Esophagus muscularis mucosa (tissue), 4 donors: ENCODE measurements around the gene ALDH7A1. TPM values are rescaled to one million over a fixed set of nuclear protein-coding genes. Genes with fewer than 3 reads are reported as not detected.

Source experiments
- DNase-seq: peaks from one replicate; pipeline ENCODE4 v3.0.0-alpha.2; 2017; ENCODE audit errors: extremely low spot score
- H3K27ac ChIP-seq, 4 donors: fragments of 200-600 bp; sonication (generic); replicated peaks in 1 of 4; 1 replicate in 3 of 4; 2 replicates in 1 of 4; pipeline ENCODE4 v1.5.1; 2016 to 2019; ENCODE audit warnings: mild to moderate bottlenecking in 1 of 4
- H3K27me3 ChIP-seq, 4 donors: fragments of 200-600 bp; sonication (generic); one replicate each; pipeline versions ENCODE4 v1.5.1 to v1.6.0; 2016 to 2019
- H3K36me3 ChIP-seq, 4 donors: fragments of 200-600 bp; sonication (generic); one replicate each; pipeline ENCODE4 v1.5.1; 2016 to 2019
- H3K4me1 ChIP-seq, 4 donors: fragments of 200-600 bp; sonication (generic); one replicate each; pipeline ENCODE4 v1.5.1; 2016 to 2019
- H3K4me3 ChIP-seq, 4 donors: fragments of 200-600 bp; sonication (generic); 1 replicate in 2 of 4; 2 replicates in 2 of 4; pipeline ENCODE4 v1.5.1; 2016 to 2019; ENCODE audit warnings: mild to moderate bottlenecking in 4 of 4, moderate library complexity in 1 of 4
- H3K9me3 ChIP-seq, 4 donors: fragments of 200-600 bp; sonication (generic); 1 replicate in 3 of 4; 2 replicates in 1 of 4; pipeline ENCODE4 v1.5.1; 2016 to 2019
- EP300 ChIP-seq: sonication (generic); formaldehyde crosslinking; IDR thresholded peaks from one replicate; pipeline ENCODE4 v1.6.1; 2017; ENCODE audit warnings: antibody characterized with exemption
- POLR2A ChIP-seq: fragments of 450-650 bp; IDR thresholded peaks from one replicate; pipeline ENCODE4 v1.6.1; 2017; ENCODE audit warnings: antibody characterized with exemption, moderate library complexity, mild to moderate bottlenecking, low read depth
- POLR2AphosphoS5 ChIP-seq, 2 donors: sonication (generic); formaldehyde crosslinking; IDR thresholded peaks; one replicate each; pipeline ENCODE4 v1.6.1; 2017; ENCODE audit warnings: antibody characterized with exemption in 2 of 2
- WGBS: methylation state at CpG from one replicate; pipeline ENCODE4 v1.1.5; 2018; 5-methylcytosine and 5-hydroxymethylcytosine counted together
- intact Hi-C: fragments of 100-400 bp; cut with DNase I; formaldehyde crosslinking; loops from one replicate; pipeline ENCODE4 v1.15.1; 2023
- total RNA-seq, 4 donors: library from RNA; depleted of rRNA; stranded (reverse); fragments of >200 nt; gene quantifications; one replicate each; pipeline versions ENCODE4 v1.1.0 to v1.2.1, GENCODE V29; 2016
- TF ChIP-seq, protein P1 (sequence below), 3 experiments: fragments of 200-600 bp in 2 of 3; fragments of 450-650 bp in 1 of 3; sonication (generic) in 2 of 3; IDR thresholded peaks; one replicate each; pipeline ENCODE4 v1.5.1; 2017 to 2019; ENCODE audit warnings: antibody characterized with exemption in 3 of 3, mild to moderate bottlenecking in 2 of 3, moderate library complexity in 1 of 3

Gene ALDH7A1
- total RNA-seq, 4 donors from 2014 or later: 14.9 to 17.7 (median 15.5) TPM

DNA sequence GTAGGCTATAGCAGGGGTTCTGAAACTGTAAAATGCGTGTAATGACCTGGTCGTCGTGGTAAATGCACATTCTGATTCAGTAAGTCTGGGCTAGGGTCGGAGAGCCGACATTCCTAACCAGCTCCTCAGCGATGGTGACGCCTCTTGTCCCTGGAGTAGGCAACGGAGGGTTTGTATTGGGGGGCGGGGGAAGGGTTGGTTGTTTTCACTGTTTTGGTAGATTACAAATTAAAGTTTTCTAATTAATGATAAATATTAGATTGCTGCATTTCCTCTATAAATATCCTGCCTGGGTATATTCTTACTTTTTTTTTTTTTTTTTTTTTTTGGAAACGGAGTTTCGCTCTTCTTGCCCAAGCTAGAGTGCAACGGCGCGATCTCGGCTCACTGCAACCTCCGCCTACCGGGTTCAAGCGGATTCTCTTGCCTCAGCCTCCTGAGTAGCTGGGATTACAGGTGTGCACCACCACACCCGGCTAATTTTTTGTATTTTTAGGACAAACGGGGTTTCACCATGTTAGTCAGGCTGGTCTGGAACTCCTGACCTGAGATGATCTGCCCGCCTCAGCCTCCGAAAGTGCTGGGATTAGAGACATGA, 566 bp upstream of the ALDH7A1 start:
- Histone ChIP-seq H3K4me3 (peak overlapping the region; percentile 61 to 75 (median 68)), H3K27me3 (no peaks in the 10 kb centered on the region), H3K4me1 (peaks cover 9 to 37% (median 22%) of the 10 kb centered on the region in 4 donors), H3K9me3 (no peaks in the 10 kb centered on the region), H3K27ac (peak overlapping the region; percentile 76 to 83 (median 80)), H3K36me3 (peaks cover 0 to 18% (median 17%) of the 10 kb centered on the region in 4 donors)
- intact Hi-C loops: no loop called here
- WGBS: 65% methylated on average over 22 of the region's 22 CpGs
- TF ChIP-seq EP300: no peak
- TF ChIP-seq POLR2A: no peak
- no peak for TF ChIP-seq POLR2AphosphoS5 (IDR thresholded peaks at IDR 0.05)
- TF ChIP-seq, protein P1, sequence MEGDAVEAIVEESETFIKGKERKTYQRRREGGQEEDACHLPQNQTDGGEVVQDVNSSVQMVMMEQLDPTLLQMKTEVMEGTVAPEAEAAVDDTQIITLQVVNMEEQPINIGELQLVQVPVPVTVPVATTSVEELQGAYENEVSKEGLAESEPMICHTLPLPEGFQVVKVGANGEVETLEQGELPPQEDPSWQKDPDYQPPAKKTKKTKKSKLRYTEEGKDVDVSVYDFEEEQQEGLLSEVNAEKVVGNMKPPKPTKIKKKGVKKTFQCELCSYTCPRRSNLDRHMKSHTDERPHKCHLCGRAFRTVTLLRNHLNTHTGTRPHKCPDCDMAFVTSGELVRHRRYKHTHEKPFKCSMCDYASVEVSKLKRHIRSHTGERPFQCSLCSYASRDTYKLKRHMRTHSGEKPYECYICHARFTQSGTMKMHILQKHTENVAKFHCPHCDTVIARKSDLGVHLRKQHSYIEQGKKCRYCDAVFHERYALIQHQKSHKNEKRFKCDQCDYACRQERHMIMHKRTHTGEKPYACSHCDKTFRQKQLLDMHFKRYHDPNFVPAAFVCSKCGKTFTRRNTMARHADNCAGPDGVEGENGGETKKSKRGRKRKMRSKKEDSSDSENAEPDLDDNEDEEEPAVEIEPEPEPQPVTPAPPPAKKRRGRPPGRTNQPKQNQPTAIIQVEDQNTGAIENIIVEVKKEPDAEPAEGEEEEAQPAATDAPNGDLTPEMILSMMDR (IDR thresholded peaks at IDR 0.05): no peak
- no peak for DNase-seq

DNA sequence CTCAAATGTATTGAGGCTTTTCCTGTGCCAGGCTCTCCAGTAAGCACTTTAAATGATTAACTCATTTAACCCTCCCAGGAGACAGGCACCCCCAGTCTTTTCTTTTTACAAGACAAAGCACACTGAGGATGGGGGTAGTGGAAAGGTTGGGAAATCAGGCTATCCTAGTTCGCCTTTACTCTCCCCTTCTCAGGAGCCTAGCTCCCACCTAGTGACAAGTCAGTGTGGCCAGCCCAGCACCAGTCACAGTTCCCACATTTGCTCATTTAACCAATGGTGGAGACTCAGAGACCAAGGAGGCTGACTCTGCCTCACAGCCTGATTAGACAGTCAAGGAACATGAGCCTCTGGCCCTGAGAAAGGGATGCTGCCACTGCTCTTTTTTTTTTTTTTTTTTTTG, 3.5 kb downstream of the ALDH7A1 start:
- 100% methylated on average over 1 of the region's 1 CpG for WGBS
- H3K4me3 ChIP-seq: no peak overlapping the region
- H3K9me3 ChIP-seq: no peaks in the 10 kb centered on the region
- H3K27me3 ChIP-seq: no peaks in the 10 kb centered on the region
- no peak for TF ChIP-seq EP300
- TF ChIP-seq, protein P1 (IDR thresholded peaks at IDR 0.05): no peak
- TF ChIP-seq POLR2AphosphoS5 (IDR thresholded peaks at IDR 0.05): no peak
- TF ChIP-seq POLR2A: no peak
- H3K36me3 ChIP-seq: peaks cover 0 to 58% (median 24%) of the 10 kb centered on the region in 4 donors
- intact Hi-C loops: loop anchor here (5.0 kb wide), 1 partner anchor 49 kb away; no protein-coding TSS in a partner anchor
- DNase-seq: no peak
- peaks cover 9 to 32% (median 20%) of the 10 kb centered on the region in 4 donors for H3K4me1 ChIP-seq
- H3K27ac ChIP-seq: no peak overlapping the region

DNA sequence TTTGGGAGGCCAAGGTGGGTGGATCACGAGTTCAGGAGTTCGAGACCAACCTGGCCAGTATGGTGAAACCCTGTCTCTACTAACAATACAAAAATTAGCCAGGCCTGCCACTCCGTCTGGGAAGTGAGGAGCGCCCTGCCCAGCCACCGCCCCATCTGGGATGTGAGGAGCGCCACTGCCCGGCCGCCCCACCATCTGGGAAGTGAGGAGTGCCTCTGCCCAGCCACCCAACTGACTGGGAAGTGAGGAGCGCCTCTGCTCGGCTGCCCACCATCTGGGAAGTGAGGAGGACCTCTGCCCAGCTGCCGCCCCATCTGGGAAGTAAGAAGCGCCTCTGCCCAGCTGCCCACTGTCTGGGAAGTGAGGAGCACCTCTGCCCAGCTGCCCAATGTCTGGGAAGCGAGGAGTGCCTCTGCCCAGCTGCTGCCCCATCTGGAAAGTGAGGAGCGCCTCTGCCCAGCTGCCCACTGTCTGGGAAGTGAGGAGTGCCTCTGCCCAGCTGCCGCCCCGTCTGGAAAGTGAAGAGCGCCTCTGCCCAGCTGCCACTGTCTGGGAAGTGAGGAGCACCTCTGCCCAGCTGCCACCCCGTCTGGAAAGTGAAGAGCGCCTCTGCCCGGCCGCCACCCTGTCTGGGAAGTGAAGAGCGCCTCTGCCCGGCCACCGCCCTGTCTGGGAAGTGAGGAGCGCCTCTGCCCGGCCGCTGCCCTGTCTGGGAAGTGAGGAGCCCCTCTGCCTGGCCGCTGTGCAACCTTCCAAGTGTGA, 5.3 kb downstream of the ALDH7A1 start:
- H3K4me1 ChIP-seq: peaks cover 9 to 25% (median 19%) of the 10 kb centered on the region in 4 donors
- peaks cover 11 to 75% (median 33%) of the 10 kb centered on the region in 4 donors for H3K36me3 ChIP-seq
- no peak overlapping the region for H3K27ac ChIP-seq
- intact Hi-C loops: loop anchor here (5.0 kb wide), 1 partner anchor 47 kb away; no protein-coding TSS in a partner anchor
- no peaks in the 10 kb centered on the region for H3K27me3 ChIP-seq
- 96% methylated on average over 23 of the region's 28 CpGs for WGBS
- no peaks in the 10 kb centered on the region for H3K9me3 ChIP-seq
- TF ChIP-seq EP300 (no peak), POLR2AphosphoS5 (IDR thresholded peaks at IDR 0.05) (no peak), POLR2A (no peak)
- TF ChIP-seq, protein P1 (IDR thresholded peaks at IDR 0.05): no peak
- no peak for DNase-seq
- H3K4me3 ChIP-seq: no peak overlapping the region

DNA sequence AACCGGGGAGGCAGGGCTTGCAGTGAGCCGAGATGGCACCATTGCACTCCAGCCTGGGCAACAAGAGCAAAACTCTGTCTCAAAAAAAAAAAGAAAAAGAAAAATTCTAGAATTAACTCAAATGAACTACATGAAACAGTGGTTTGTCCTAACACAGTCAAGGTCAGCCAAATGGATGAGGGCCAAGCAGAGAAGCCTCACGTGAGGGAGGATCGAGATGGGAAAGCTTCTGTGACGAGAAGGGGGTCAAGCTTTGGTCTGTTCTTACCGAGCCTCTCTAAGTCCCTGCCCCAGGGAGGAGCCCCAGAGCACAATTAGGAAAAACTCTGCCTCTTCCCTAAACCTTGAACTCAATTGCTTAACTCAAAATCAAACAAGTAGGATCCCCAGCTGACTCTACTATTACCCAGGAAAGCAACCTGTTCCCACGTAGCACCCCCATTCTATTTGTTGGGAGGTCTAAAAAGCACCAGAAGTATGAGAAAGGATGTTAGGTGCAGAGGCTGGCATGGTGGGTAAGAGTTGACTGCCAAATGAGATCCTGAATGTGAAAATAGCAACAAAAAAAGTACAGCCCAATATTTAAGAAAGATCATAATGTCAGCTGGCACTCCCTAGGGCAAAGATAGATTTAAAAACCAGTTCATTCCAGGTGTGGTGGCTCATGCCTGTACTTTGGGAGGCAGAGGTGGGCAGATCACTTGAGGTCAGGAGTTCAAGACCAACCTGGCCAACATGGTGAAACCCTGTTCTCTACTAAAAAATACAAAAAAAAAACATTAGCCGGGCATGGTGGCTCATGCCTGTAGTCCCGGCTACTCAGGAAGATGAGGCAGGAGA, 7.2 kb downstream of the ALDH7A1 start:
- Histone ChIP-seq H3K9me3 (no peaks in the 10 kb centered on the region), H3K27me3 (no peaks in the 10 kb centered on the region), H3K27ac (no peak overlapping the region), H3K4me3 (no peak overlapping the region), H3K36me3 (peaks cover 21 to 93% (median 51%) of the 10 kb centered on the region in 4 donors), H3K4me1 (peaks cover 0 to 5% (median 1%) of the 10 kb centered on the region in 4 donors)
- WGBS: 79% methylated on average over 9 of the region's 9 CpGs
- TF ChIP-seq EP300 (no peak), POLR2AphosphoS5 (IDR thresholded peaks at IDR 0.05) (no peak), POLR2A (no peak)
- TF ChIP-seq, protein P1 (IDR thresholded peaks at IDR 0.05): no peak
- no peak for DNase-seq
- intact Hi-C loops: no loop called here
